ENCODE measurements around the gene HLA-DOB.

DNA sequence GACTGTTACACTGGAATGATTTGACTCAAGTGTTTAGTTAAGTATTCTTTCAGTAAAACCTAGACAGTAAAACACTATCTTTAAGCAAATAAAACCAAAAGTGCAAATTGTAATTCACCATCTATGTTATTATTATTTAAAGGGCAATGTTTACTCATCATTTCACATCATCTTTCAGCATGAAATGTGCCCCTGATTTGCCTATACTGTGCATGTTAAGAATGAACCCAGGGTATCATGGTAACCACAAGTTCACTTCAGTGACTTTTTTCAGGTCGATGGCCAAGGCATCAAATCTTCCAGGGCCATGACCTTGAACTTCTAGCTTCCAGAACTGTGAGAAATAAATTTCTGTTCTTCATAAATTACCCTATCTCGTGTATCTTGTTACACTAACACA lies 2.1 kb upstream of the HLA-DOB start:
- TF ChIP-seq, protein P1, sequence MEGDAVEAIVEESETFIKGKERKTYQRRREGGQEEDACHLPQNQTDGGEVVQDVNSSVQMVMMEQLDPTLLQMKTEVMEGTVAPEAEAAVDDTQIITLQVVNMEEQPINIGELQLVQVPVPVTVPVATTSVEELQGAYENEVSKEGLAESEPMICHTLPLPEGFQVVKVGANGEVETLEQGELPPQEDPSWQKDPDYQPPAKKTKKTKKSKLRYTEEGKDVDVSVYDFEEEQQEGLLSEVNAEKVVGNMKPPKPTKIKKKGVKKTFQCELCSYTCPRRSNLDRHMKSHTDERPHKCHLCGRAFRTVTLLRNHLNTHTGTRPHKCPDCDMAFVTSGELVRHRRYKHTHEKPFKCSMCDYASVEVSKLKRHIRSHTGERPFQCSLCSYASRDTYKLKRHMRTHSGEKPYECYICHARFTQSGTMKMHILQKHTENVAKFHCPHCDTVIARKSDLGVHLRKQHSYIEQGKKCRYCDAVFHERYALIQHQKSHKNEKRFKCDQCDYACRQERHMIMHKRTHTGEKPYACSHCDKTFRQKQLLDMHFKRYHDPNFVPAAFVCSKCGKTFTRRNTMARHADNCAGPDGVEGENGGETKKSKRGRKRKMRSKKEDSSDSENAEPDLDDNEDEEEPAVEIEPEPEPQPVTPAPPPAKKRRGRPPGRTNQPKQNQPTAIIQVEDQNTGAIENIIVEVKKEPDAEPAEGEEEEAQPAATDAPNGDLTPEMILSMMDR (IDR thresholded peaks at IDR 0.05; ENCODE audit: low read length): no peak
- TF ChIP-seq EZH2 (optimal IDR thresholded peaks at IDR 0.05; ENCODE audit: low read depth, low read length): no peak

Measured in MM.1S (cell line).